Activated CD8-positive, alpha-beta memory T cell treated with anti-CD3 and anti-CD28 coated beads for 4 hours (primary cell): ENCODE data around the gene PCSK5.
"Not testable (repeated sequence)": the region's sequence is repeated elsewhere in the genome, so short reads cannot be mapped to it uniquely, and the experiment has no call there.

ENCODE experiments used
- DNase-seq, 2 donors: peaks; one replicate each; pipeline ENCODE4 v3.0.0-alpha.2; 2020; ENCODE audit warnings: low read depth in 2 of 2

The PCSK5 gene

DNA sequence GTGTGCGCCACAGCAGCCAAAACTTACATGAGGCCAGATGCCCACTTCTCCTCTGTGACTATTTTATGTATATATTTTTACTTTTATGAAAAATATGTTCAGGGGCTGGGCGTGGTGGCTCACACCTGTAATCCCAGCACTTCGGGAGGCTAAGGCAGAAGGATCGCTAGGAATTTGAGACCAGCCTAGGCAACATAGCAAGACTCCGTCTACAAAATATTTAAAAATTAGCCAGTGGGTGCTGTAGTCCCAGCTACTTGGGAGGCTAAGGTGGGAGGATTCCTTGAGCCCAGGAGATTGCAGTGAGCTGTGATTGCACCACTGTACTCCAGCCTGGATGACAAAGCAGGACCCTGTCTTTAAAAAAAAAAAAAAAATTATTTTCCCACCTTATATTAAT lies 420.5 kb downstream of the PCSK5 start:
- DNase-seq = no peak

DNA sequence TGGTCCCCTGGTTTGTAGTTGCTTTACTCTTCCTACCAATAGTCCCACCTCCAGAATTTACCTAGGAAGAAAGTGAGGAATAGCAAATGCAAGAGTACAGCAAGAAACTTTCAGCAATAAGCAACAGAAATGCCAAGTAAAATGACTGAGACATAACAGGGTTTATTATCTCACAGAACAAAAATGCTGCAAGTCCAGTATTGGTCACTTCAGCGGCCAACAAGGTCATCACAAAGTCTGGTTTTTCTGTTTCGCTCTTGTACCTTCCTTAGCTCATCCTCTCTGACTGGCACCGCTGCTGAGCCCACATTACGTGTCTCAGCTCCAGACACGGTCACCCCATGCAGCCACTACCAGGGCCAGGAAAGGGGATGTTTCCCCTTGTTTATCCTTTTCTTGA lies 421.1 kb downstream of the PCSK5 start:
- no peak for DNase-seq

- DNase-seq = no peak
These were observed 423.3 kb downstream of the PCSK5 start for GRCh38 chr9:76313771-76314170.

GRCh38 chr9:76314321-76314720 lies 423.8 kb downstream of the PCSK5 start:
- DNase-seq = no peak

- no peak for DNase-seq
These were observed 425.6 kb downstream of the PCSK5 start for GRCh38 chr9:76316069-76316468.

GRCh38 chr9:76319466-76319865 lies 429.0 kb downstream of the PCSK5 start:
- DNase-seq = not testable (repeated sequence)

DNA sequence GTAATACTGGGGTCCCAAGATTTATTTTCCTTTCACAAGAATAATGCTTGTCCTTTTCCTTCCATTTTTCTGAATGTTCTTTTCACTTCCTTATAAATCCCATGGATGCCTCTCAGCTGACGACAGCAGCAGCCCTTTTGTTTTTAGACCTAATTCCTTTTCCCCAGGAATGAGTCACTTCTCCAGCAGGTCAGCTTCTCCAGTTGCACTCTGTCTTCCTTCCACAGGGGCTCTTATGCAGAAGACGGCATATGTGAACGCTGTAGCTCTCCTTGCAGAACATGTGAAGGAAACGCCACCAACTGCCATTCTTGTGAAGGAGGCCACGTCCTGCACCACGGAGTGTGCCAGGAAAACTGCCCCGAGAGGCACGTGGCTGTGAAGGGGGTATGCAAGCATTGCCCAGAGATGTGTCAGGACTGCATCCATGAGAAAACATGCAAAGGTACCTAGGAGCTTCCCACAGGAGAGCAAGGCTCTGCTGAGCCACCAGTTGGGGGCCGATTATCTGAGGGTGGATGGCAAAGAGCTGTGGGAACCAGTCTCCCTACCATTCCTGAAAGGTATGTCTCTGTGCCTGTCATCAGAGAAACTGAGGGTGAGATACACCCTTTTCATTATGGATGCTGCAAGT lies 430.8 kb downstream of the PCSK5 start:
- DNase-seq = no peak

DNA sequence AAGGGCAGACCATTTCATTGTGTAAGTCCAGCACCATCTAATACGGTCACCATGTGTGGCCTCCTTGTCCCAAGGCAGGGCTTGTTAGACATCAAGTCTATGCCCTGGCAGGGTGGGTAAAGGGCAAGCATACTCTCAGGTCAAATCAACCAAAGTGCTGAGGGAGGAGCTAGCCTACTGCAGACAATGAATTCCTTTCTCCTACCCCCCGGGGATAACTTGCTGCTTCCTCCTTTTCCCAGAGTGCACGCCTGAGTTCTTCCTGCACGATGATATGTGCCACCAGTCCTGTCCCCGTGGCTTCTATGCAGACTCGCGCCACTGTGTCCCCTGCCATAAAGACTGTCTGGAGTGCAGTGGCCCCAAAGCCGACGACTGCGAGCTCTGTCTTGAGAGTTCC lies 432.3 kb downstream of the PCSK5 start:
- DNase-seq = no peak

DNA sequence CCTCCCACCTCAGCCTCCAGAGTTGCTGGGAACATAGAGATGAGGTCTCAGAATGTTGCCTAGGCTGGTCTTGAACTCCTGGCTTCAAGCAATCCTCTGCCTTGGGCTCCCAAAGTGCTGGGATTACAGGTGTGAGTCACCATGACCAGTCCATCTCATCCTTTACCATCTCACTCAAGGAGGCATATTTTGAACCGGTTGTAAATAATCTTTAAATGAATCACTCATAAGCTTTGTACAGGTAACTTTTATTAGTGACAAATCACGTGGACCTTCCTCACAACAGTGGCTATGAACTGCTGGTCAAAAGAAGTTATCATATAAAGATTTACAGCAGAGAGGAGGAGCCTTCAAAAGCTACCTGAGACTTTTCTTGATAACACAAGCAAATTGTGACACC lies 433.0 kb downstream of the PCSK5 start:
- DNase-seq = no peak

GRCh38 chr9:76324030-76324429 lies 433.6 kb downstream of the PCSK5 start:
- not testable (repeated sequence) for DNase-seq

DNA sequence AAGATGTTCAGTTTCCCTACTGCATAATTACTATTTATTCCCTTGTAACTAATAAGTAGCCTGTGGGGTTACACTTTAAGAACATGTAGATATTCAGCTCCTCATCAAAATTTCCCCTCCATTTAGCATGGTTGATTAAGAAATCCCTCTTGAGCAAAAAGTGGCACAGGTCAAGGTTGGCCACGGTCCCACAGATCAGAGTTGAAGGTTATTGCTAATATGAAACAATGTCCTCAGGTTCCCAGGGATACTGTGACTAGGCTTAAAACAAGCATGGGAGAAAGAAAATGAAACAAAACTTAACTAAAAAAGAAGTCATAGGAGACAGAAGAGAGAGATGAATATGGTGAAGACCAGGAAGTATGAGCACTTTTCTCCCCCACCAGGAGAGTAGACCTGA lies 439.6 kb downstream of the PCSK5 start:
- no peak for DNase-seq

DNA sequence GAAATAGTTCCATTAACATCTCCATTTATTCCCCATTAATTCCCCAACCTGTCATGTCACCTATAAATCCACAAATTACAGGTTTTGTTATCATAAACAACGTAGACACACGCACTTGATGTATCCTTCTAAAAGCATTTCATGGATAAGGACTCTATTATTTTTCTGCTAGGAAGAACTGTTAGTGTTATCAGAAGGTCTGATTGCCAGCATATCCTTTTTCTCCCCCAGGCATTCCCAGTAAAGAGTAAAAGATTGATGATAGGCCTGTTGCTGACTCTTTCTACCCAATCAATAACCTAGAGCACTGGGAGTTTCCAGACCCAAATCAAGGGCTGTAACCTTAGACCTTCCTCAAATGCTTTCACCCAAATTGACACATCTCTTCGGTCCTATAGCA lies 442.9 kb downstream of the PCSK5 start:
- no peak for DNase-seq

DNA sequence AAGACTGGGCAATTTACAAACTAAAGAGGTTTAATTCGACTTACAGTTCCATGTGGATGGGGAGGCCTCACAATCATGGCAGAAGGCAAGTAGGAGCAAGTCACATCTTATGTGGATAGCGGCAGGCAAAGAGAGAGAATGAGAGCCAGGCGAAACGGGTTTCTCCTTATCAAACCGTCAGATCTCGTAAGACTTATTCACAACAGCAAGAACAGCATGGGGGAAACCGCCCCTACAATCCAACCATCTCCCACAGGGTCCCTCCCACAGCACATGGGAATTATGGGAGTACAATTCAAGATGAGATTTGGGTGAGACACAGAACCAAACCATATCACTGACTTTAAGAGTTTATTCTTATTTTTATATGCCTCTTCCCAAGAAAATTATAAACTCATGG lies 443.5 kb downstream of the PCSK5 start:
- DNase-seq = no peak

GRCh38 chr9:76336027-76336426 lies 445.6 kb downstream of the PCSK5 start:
- no peak for DNase-seq

- DNase-seq = no peak
These were observed 447.9 kb downstream of the PCSK5 start for GRCh38 chr9:76338418-76338817.

- no peak for DNase-seq
These were observed 451.1 kb downstream of the PCSK5 start for GRCh38 chr9:76341616-76342015.

DNA sequence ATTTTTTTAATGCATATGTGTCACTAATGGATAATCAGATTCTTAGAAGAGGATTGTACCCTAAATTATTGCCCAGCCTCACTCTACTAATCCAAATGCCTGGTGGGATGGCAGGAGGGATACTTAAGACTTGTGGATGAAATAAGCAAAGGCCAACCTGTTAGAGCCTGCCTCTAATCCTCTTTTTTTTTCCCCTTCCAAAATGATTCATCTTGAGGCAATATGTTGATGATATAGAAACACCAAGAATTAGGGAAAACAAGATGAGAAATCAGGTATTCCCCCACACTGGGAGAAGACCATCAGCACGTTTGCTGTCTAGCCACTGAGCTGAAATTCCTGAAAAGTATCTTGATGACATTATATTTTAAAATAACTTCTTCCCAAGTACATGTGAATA lies 451.7 kb downstream of the PCSK5 start:
- no peak for DNase-seq

- DNase-seq = no peak
These were observed 452.4 kb downstream of the PCSK5 start for GRCh38 chr9:76342858-76343257.

- no peak for DNase-seq
These were observed 459.4 kb downstream of the PCSK5 start for GRCh38 chr9:76349865-76350264.

- DNase-seq = no peak
These were observed 460.5 kb downstream of the PCSK5 start for GRCh38 chr9:76351006-76351405.

- DNase-seq = no peak
These were observed 461.6 kb downstream of the PCSK5 start for GRCh38 chr9:76352026-76352620.

DNA sequence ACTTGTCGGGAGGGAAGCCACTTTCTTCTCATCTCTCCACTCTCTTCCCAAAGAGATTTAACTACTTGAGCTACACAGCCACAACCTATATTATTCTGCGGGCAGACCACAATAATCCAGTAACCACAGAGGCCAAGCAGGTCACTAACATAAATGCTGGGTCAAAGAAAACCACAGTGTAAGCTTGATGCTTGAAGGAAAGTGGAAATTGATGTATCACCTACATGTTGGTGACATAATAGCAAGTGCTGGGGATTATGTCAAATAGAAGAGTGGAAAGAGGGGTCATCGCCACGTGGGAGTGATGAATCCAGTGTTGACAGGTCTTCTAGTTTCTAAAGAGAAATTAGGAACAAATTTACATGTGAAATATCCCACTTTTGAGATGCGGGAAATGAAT lies 462.8 kb downstream of the PCSK5 start:
- no peak for DNase-seq

GRCh38 chr9:76354221-76354620 lies 463.7 kb downstream of the PCSK5 start:
- no peak for DNase-seq

DNA sequence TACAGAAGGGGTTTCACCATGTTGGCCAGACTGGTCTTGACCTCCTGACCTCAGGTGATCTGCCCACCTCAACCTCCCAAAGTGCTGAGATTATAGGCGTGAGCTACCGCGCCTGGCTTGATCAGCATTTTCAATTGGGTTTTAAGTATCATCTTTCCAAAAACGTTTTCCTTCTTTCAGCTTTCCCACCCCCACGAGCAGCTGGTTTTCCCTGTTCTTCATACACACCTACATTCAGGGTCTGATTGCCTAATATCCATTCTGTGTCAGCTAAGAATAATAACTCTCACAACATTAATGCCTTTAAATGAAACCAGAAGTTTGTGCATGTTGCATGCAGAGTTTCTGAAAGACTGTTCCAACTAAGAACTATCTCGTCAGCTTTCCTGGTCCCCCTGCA lies 465.4 kb downstream of the PCSK5 start:
- DNase-seq = no peak
